ENCODE measurements around the gene UPK3B. TPM values are rescaled to one million over a fixed set of nuclear protein-coding genes. Genes with fewer than 3 reads are reported as not detected.
"Not testable (repeated sequence)": the region's sequence is repeated elsewhere in the genome, so short reads cannot be mapped to it uniquely, and the experiment has no call there.

UPK3B gene
- total RNA-seq, 6 experiments from 2014 or later: 0.22 to 1.5 (median 0.51) TPM; not detected in 3

GRCh38 chr7:76505168-76506080, 4.9 kb upstream of the UPK3B start:
- WGBS (ENCODE audit: insufficient coverage, low coverage, low lambda C conversion rate, missing lambda C conversion rate): 84% methylated on average over 5 of the region's 32 CpGs
- Histone ChIP-seq H3K9me3 (no peaks in the 10 kb centered on the region), H3K4me3 (no peak overlapping the region), H3K36me3 (peaks cover 0 to 4% (median 0%) of the 10 kb centered on the region in 4 donors), H3K4me1 (no peaks in the 10 kb centered on the region), H3K27me3 (no peaks in the 10 kb centered on the region), H3K27ac (no peak overlapping the region)
- ATAC-seq: no peak
- TF ChIP-seq POLR2A (IDR thresholded peaks at IDR 0.05) (no peak), CTCF (IDR thresholded peaks at IDR 0.05) (no peak)
- no peak for DNase-seq
- intact Hi-C loops (cut with DNase I): no loop called here

- Histone ChIP-seq H3K9me3 (no peaks in the 10 kb centered on the region), H3K4me1 (no peaks in the 10 kb centered on the region), H3K27me3 (no peaks in the 10 kb centered on the region), H3K36me3 (peaks cover 0 to 4% (median 0%) of the 10 kb centered on the region in 4 donors), H3K4me3 (no peak overlapping the region), H3K27ac (no peak overlapping the region)
- DNase-seq (no peak), ATAC-seq (peak in 1 of 4 donors; percentile 34)
- intact Hi-C loops (cut with DNase I): no loop called here
- TF ChIP-seq POLR2A (IDR thresholded peaks at IDR 0.05): no peak
- TF ChIP-seq CTCF (IDR thresholded peaks at IDR 0.05): no peak
- WGBS (ENCODE audit: insufficient coverage, low coverage, low lambda C conversion rate, missing lambda C conversion rate): 44% methylated on average over 2 of the region's 5 CpGs
Measured at GRCh38 chr7:76506081-76506440, 4.3 kb upstream of the UPK3B start.

- ATAC-seq; H3K27ac ChIP-seq; H3K4me3 ChIP-seq; H3K36me3 ChIP-seq; DNase-seq; H3K4me1 ChIP-seq; intact Hi-C loops (cut with DNase I); H3K9me3 ChIP-seq; H3K27me3 ChIP-seq: not testable (repeated sequence)
- no CpG with 5 or more reads among the region's 8 CpGs for WGBS (ENCODE audit: insufficient coverage, low coverage, low lambda C conversion rate, missing lambda C conversion rate)
Measured at GRCh38 chr7:76506643-76507042, 3.7 kb upstream of the UPK3B start.

- no peak overlapping the region for H3K4me3 ChIP-seq
- no peaks in the 10 kb centered on the region for H3K4me1 ChIP-seq
- ATAC-seq (peak in 1 of 4 donors; percentile 6), DNase-seq (no peak)
- intact Hi-C loops (cut with DNase I): no loop called here
- H3K9me3 ChIP-seq: no peaks in the 10 kb centered on the region
- WGBS (ENCODE audit: insufficient coverage, low coverage, low lambda C conversion rate, missing lambda C conversion rate): 68% methylated on average over 11 of the region's 11 CpGs
- H3K27me3 ChIP-seq: no peaks in the 10 kb centered on the region
- H3K27ac ChIP-seq: no peak overlapping the region
- no peak for TF ChIP-seq CTCF (IDR thresholded peaks at IDR 0.05)
- no peaks in the 10 kb centered on the region for H3K36me3 ChIP-seq
Measured at GRCh38 chr7:76507723-76508406, 2.5 kb upstream of the UPK3B start.

- H3K4me1 ChIP-seq, H3K27me3 ChIP-seq, ATAC-seq, H3K27ac ChIP-seq, DNase-seq, H3K9me3 ChIP-seq, H3K36me3 ChIP-seq, H3K4me3 ChIP-seq: not testable (repeated sequence)
- WGBS (ENCODE audit: insufficient coverage, low coverage, low lambda C conversion rate, missing lambda C conversion rate): 82% methylated on average over 2 of the region's 24 CpGs
- intact Hi-C loops (cut with DNase I): loop anchor here in 1 of 2 donors (10.0 kb wide), 1 partner anchor 483 kb away; no protein-coding TSS in a partner anchor
Measured at GRCh38 chr7:76511200-76511910, 1.0 kb downstream of the UPK3B start.

- DNase-seq: peak in 2 of 3 donors; percentile 45 to 76
- ATAC-seq: peak; percentile 96 to 97 (median 97)
- not testable (repeated sequence) for H3K27me3 ChIP-seq, H3K27ac ChIP-seq, H3K4me1 ChIP-seq, H3K36me3 ChIP-seq, H3K4me3 ChIP-seq, H3K9me3 ChIP-seq
- intact Hi-C loops (cut with DNase I): loop anchor here in 1 of 2 donors (10.0 kb wide), 1 partner anchor 483 kb away; no protein-coding TSS in a partner anchor
- whole genome bisulfite sequencing (ENCODE audit: insufficient coverage, low coverage, low lambda C conversion rate, missing lambda C conversion rate): 53% methylated on average over 3 of the region's 31 CpGs
Measured at GRCh38 chr7:76511911-76512885, 1.8 kb downstream of the UPK3B start.

Data from right lobe of liver (tissue), 6 donors.